HG02981 (cell line): ENCODE data around the gene TTC4.

Experiments used
- ATAC-seq: cut with Tn5 transposase; IDR thresholded peaks from one replicate; pipeline ENCODE4 v1.9.1; 2021; ENCODE audit warnings: mild to moderate bottlenecking, moderate library complexity; ENCODE audit not compliant: unreplicated experiment

Gene TTC4

DNA sequence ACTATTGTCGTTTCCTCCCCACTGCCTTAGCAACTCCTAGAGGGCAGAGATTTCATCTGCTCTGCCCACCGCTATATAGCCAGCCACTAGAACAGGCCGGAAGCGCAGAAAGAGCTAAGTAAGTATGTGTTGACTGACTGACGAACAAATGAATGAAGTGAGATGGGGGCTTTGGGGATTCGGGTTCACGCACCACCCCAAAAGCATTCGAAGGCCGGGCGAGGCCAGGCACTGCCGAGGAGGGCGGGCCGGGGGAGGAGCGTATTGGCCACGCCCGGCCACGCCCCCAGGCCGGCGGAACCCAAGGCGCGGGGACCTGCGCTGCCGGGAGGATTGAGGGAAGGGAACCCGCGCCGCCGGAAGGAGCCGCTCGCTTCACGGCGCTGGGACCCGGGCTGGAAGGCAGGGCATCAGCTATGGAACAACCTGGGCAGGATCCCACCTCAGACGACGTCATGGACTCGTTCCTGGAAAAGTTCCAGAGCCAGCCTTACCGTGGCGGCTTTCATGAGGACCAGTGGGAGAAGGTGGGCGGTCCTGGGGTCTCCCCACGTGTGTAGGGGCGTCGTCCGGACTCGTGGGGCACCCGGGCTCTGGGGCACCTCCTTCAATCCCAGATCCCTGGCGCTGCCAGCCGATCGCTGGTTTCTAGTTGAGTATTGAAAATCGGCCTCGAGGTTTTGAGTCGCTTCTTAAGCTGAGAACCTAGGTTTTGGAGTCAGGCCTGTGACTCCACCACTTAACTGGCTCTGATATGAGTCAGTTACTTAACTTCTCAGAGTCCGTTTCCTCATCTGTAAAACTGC lies at the start of gene TTC4:
TTC4 (plus strand) TSS at position 369 of the 806 bp plus-strand sequence; CDS start at position 417, 48 bp downstream.
- peak; percentile 95 for ATAC-seq

DNA sequence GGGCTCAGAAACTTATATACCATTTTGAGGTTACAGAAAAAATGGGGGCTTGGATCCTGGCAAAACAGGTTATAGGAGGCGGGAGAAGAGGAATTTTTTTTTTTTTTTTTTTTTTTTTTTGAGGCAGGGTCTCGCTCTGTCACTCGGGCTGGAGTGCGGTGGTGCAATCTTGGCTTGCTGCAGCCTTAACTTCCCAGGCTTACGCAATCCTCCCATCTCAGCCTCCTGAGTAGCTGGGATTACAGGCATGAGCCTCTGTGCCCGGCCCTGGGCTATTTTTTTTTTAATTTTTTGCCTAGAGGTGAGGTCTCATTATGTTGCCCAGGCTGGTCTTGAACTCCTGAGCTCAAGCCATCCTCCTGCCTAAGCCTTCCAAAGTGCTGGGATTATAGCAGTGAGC lies 49.3 kb upstream of the TTC4 start:
- no peak for ATAC-seq

GRCh38 chr1:54667797-54668196 lies 47.9 kb upstream of the TTC4 start:
- no peak for ATAC-seq

GRCh38 chr1:54668567-54668966 lies 47.1 kb upstream of the TTC4 start:
- no peak for ATAC-seq

DNA sequence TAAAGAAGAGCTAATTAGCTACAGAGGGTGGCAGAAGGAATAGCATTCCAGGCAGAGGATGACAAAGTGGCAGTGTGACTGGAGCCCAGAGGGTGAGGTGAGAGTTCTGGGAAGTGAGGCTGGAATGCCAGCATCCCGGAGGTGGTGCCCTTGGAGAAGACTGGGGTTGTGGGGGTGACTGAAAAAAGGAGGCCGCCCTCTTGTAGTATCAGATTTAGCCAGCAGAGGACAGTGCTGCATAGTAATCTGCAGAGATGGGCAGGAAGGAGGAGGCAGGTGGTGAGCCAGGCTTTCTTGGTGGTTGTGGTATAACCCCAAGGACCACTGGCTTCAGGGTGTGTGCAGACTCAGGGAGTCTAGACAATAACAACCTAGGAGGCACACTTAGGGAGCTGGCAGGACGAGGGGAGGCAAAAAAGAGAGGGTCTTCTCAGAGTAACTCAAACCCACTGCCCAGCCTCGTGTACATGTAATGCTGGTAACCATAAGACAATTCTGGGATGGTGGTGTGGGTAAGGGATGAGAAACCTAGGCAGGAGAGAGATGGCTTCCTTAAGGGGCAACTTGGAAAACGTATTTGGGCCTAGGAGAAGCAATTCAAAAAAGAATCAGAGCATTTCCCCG lies 43.6 kb upstream of the TTC4 start:
- ATAC-seq = peak; percentile 60

DNA sequence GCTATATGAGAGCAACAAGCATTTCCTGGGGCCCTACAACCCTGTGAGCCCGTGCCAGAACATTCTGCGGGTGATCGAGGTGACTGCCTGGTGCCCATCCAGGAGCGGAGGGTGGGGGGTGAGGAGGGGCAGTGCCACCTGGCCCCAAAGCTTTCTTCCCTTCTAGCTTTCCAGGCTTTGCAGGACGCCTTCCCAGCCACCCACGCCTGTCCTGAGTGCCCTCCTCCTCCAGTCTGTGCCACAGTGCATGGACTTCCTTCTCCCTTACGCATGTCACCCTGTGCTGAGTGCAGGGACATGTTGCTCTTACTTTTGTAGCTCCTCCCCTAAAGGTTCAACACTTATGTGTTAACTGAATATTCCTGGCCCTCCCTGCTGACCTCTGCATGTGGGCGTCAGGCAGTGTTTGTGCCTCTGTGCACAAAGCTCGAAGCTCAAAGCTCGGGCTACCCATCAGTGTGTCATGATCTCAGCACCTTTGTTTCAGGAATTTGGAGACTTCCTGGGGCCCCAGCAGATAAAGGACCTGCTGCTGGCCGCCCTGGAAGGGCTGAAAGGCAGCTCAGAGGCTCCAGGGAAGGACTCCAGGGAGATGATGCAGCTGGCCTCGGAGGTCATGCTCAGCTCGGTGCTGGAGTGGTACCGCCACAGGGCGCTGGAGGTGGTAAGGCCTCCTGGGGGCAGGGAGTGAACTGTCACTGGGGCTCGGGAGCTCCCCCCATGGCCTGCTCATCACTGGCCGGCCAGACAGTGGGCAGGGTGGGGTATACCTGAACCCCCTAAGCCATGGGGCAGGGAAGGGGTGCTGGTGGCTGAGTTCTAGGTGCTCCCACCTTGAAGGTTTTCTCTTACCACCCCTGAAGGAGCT lies 36.7 kb upstream of the TTC4 start:
- no peak for ATAC-seq

- ATAC-seq = no peak
These were observed 36.0 kb upstream of the TTC4 start for GRCh38 chr1:54679706-54680105.

GRCh38 chr1:54680387-54680786 lies 35.3 kb upstream of the TTC4 start:
- no peak for ATAC-seq

DNA sequence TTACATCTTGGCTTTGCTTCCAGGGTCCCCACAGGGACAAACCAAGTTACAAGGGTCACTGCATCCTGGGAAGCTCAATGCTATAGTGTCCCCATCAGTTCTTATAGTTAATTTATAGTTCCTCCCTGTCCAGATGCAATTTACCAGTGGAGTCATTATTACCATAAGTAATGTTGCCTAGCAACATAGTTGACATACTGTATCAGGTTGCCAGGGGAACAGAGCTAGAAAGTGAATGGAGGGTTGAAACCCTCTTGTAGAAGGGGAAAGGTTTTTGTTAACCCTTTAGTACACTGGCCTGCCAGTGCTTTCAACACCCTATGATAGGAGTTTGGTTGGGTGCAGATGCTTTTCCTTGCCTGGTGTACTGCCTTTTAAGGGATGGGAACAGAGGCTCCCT lies 34.3 kb upstream of the TTC4 start:
- ATAC-seq = no peak

DNA sequence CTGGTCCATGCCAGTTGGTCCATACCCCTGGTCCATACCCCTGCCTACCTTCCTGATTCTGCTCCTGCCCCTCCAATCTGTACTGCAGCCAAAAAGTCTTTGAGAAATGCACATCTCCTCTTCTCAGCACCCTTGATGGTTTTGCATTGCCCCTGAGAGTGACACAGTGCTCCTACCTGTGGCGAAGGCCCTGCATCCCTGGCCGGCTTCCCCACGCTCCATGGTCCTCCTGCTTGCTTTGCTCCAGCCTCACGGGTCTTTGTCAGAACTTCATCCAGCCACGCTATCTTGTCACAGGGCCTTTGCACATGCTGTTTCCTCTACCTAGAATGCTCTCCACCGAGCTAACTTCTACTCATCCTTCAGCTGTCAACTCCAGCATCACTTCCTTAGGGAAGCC lies 32.2 kb upstream of the TTC4 start:
- no peak for ATAC-seq

DNA sequence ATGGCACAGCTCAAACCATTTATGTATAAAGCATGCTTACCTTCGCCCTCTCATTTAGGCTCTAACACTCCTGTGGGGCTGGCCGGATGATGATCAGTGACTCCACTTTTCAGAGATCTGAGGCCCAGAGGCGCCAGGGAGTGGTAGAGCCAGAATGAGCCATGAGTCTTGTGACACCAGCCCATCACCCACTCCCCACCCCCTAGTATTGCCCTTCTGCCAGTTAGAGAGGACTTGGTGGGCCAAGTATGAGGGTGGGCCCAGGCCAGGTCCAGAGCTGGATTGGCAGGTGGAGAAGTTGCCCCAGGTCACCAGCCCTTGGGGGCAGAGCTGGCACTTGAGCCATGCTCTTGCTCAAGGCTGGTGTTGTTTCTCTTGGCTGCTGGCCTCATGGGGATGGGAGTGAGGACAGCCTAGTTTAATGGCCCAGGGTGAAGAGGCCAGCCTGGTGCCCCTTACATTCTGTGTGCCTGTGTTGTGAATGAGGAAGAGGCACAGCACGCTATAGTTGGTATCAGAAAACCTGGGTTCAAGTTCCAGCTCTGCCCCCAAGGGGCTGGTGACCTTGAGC lies 30.2 kb upstream of the TTC4 start:
- no peak for ATAC-seq

DNA sequence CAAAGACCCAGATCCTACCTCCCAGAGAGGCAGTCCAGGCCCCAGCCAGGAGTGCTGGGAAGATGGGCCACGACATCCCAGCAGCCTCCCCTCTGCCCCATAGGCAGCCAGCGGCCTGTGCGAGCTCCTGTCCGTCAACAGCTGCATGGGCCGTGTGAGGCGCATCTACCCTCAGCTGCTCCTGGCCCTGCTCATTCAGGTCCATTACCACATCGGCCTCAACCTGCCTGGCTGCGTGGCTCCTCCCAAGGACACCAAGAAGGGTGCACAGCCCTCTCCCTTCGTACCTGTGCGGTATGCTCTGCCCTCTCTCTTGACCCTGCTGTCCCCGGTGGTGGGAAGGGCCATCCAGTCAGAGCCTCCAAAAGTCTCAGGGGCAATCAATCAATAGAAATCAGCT lies 29.5 kb upstream of the TTC4 start:
- no peak for ATAC-seq

GRCh38 chr1:54694771-54695170 lies 20.9 kb upstream of the TTC4 start:
- no peak for ATAC-seq

- no peak for ATAC-seq
These were observed 20.4 kb upstream of the TTC4 start for GRCh38 chr1:54695221-54695620.

DNA sequence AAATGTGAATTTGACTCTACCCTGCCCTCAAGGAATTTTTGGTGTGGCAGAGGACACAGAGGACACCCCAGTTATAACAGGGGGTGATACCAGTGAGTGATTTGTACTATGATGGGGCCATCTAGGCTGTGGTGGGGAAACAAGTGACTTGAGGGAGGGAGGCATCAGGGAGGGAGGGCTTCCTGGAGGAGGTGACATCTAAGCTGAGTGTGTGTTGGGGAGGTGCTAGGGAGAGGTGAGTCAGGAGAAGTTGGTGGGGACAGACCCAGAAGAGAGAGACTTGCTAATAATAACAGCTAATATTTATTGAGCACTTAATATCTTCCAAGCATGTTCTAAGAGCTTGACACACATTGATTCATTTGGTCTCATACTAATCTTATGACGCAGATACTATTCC lies 19.9 kb upstream of the TTC4 start:
- ATAC-seq = no peak

GRCh38 chr1:54696262-54696661 lies 19.4 kb upstream of the TTC4 start:
- no peak for ATAC-seq

GRCh38 chr1:54697896-54698295 lies 17.8 kb upstream of the TTC4 start:
- ATAC-seq = no peak

DNA sequence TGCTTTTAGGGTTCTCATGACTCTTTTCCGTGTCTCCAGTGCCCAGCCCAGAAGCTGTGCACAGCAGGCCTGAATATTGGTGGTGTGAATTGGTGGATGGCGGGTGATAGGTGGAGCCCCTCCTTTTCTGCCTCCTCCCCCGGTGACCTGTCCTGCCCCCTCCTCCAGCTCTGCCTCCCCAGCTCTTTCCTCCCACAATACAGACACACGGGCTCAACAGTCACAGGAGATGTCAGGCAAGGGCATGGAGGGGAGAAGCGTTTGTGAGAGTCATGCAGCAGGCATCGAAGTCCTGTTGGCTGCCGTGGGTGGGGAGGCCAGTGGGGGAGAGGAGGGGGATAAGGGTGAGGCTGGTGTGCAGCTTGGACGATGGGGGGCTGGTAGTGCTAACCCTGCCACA lies 17.3 kb upstream of the TTC4 start:
- ATAC-seq = no peak

DNA sequence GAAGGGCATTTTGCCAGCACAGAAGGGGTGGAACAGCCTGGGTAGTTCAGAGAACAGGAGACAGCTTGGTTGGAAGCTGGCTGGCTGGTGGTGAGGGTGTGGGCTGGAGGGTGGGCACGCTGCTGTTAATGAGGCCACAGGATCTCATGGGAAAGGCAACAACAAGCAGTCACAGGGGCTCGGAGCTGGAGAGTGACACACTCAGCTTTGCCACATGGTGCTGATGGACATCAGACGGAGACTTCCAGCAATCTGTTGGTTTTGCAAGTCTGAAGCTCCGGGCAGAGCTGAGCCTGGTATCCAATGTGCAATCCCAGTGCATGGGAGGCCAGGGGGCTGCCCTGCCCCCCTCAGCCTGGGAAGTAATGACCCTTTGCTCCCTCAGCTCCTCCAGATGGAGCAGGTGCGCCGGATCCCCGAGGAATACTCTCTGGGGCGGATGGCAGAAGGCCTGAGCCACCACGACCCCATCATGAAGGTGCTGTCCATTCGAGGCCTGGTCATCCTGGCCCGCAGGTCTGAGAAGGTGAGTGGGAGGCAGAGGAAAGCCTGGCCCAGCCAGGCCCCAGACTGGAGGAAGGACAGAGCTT lies 15.6 kb upstream of the TTC4 start:
- no peak for ATAC-seq

- ATAC-seq = no peak
These were observed 14.6 kb upstream of the TTC4 start for GRCh38 chr1:54701066-54701465.

- no peak for ATAC-seq
These were observed 13.7 kb upstream of the TTC4 start for GRCh38 chr1:54701996-54702395.
